GM12874 (cell line): Measurements from ENCODE around the gene PTPRR.

Source experiments
- TF ChIP-seq, protein P1 (sequence below): IDR thresholded peaks from 2 replicates; pipeline ENCODE4 v1.5.1; 2011; ENCODE audit warnings: low read depth, mild to moderate bottlenecking, control low read depth, low read length, moderate library complexity; ENCODE audit not compliant: insufficient read depth

Gene PTPRR

DNA sequence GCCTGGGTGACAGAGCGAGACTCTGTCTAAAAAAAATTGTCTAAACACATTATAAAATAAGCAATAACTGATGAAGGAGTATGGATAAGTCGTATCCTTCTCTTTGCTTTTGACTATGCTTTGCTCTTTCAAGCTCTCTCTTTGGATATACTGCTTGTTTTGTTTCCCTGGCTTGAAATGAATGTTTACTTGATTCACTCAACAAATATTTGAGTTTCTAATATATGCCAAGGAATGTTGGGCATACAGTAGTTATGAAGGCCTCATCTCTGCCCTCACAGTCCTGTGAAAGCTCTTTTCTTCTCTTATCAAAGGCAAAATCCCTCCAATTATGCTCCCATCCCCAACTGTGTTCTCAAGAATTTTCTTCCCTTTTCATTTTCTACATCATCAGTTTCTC lies 123.5 kb downstream of the PTPRR start:
- TF ChIP-seq, protein P1, sequence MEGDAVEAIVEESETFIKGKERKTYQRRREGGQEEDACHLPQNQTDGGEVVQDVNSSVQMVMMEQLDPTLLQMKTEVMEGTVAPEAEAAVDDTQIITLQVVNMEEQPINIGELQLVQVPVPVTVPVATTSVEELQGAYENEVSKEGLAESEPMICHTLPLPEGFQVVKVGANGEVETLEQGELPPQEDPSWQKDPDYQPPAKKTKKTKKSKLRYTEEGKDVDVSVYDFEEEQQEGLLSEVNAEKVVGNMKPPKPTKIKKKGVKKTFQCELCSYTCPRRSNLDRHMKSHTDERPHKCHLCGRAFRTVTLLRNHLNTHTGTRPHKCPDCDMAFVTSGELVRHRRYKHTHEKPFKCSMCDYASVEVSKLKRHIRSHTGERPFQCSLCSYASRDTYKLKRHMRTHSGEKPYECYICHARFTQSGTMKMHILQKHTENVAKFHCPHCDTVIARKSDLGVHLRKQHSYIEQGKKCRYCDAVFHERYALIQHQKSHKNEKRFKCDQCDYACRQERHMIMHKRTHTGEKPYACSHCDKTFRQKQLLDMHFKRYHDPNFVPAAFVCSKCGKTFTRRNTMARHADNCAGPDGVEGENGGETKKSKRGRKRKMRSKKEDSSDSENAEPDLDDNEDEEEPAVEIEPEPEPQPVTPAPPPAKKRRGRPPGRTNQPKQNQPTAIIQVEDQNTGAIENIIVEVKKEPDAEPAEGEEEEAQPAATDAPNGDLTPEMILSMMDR = no peak

DNA sequence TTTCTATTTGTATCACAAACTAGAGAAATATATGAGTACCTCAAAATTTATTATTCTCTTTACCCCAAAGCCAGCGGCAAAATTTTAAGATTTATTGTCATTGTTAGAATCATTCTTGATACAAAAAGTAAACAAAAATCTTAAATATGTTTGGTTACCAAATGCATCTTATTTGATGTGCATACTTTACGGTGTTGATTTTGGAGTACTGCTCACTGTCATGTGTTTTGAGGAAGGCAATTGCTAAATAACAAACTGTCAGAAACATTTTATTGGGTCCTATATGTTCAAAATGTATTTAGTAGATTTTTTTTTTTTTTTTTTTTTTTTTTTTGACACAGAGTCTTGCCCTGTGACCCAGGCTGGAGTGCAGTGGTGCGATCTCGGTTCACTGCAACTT lies 124.9 kb downstream of the PTPRR start:
- TF ChIP-seq, protein P1 = no peak

DNA sequence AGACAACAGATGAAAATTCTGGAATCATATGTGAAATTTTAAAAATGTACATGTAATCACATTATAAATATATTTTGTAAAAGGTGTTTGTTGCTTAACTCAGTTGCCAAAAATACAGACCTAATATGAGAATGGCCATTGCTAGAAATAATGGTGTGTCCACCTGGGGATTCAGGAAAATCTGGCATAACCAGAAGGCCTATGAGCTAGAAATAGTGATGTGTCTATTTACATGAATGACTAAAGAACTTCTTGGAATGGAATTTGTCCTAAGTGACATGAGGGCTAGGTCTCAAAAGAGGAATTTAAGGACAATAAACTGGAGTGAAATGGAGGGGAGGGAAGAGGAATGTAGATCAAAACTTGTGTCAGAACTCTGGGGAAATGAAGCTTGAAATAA lies 126.4 kb downstream of the PTPRR start:
- TF ChIP-seq, protein P1 = no peak

DNA sequence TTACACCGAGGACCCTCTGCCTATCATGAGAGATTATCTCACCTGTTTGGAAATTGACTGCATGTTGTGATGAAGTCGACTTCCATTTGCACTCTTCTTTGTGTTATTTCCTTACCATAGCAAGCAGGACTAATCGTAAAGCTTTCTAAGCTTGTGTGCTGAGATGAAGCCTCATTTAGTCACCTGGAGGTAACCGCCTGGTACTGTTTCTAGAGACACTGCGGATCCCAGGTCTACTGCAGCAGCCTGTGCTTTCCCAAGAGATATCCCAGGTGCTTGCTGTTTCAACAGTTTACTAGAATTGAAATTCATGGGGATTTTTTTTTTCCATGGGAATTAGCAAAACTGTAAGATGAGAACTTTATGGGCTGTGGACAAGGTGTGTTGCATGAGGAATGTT lies 131.8 kb downstream of the PTPRR start:
- TF ChIP-seq, protein P1 = no peak

DNA sequence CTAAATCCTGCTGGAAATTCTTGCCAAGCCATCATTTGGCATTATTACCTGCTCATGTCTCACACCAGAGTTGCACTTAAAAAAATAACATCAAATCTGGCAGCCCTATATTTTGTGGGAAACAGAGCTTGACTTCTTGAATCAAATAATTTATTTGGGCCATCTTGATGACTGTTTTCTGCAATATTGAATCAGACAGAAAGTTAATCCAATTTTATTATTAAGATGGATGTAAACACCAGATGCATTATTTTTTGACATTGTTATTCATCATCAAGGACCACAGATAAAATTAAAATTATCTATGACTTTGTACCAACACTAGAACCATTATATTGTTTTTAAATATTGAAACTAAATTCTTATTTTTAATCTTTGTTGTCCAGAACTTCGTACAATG lies 132.9 kb downstream of the PTPRR start:
- TF ChIP-seq, protein P1 = no peak

DNA sequence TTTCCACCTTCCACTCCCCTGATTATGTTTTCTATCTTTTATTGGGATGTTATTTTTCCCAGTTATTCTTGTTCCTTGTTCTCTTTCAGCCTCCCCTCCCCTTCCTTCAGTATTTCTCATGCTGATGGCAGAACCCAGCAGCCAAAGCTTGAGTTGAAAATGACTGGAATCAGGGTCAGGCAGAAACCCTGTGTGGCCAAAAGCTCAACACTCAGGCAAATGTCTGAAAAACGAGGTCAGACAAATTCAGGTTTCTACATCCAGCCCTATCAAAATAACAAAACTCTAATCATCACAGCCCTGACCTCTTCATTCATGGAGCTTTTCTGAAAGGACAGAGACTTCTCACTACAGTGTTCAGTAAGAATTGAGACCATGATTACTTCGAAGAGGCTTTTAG lies 134.6 kb downstream of the PTPRR start:
- TF ChIP-seq, protein P1 = no peak

DNA sequence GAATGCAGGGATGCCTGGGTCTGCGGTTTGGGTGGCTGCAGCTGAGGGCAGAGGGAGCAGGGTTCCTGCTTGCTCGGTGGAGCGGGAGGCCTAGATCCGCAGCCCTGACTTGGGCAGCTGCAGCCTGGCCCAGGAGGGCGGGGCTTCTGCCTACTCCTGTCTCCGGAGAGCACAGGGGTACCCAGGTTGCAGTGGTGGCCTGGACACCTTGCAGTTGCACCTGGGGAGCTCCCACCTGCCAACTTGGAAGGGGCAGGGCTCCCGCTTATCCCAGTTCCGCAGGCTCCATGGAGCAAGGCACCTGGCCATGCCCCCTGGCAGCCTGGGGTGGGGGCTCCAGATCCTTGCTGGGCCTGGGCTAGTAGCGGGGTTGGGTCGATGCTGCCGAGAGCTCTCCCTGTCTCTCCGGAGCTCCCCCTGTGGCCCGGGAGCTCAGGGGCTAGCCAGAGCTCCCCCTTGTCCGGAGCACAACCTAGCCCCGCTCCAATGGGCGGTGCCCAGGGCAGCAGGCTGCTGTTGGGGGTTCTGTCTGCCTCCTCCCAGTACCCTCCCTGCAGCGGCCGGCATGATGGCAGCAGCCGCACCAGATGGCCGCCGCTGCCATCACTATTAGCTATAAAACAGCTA lies 136.4 kb downstream of the PTPRR start:
- TF ChIP-seq, protein P1 = no peak

DNA sequence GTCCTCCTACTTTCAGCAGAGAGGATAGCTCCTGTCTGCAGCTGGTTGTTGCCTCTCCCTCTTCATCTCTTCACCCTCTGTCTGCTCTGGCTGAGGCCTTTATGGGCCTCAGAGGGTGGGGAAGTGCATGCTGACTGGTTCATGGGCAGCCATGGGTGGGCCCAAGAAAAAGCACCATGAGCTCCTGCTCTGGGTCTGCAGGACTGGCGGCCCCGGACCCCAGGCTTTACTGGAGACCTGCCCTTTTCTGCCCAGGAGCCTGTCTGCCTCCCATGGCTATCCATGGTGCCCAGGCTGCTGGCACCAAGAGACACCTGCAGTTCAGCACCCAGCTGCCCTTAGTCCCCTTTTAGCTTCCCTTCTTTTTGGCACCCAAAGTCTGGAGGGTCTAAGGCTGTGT lies 137.1 kb downstream of the PTPRR start:
- TF ChIP-seq, protein P1 = no peak
